ENCODE data around the gene CCNL2.

DNA sequence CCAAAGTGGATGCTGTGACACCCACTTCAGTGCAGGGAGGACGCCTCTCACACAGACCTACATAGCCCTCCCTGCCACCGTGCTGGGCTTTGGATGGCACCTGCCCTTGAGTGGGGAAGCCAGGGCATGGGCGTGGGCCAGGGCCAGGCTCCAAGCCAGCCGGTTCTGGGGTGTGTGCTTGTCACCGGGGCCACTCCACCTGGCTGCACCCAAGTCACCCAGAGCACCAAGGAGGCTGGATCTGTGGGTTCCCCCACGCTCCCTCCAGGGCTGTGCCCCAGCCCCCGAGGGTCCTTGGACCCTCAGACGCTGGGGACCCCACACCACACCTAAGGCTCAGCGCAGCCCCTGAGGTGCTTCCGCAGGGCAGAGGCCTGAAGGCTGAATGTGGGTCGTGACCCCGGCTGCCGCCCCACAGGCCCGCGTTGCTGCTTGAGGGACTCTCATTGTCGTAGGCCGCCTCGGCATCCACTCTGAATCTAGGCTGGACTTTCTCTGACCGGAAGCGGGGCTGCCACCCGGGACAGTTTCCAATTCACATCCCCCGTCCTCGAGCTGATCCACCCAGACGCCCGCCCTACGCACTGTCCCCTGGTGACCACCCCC lies 42.2 kb downstream of the CCNL2 start:
- TF ChIP-seq CTCF (IDR thresholded peaks at IDR 0.05): no peak
- no peak for TF ChIP-seq EP300 (IDR thresholded peaks at IDR 0.05)
- TF ChIP-seq POLR2AphosphoS5 (IDR thresholded peaks at IDR 0.05): no peak
- TF ChIP-seq POLR2A (IDR thresholded peaks at IDR 0.05): no peak

Measured in gastroesophageal sphincter (tissue), 3 donors.